HG03439 (cell line): ENCODE measurements around the gene CINP.
A peak's percentile ranks its signal among the peaks of the same experiment; 100 is the strongest.

Source experiments
- ATAC-seq: cut with Tn5 transposase; IDR thresholded peaks from one replicate; pipeline ENCODE4 v1.9.1; 2021; ENCODE audit warnings: mild to moderate bottlenecking, moderate library complexity; ENCODE audit not compliant: unreplicated experiment

CINP gene

DNA sequence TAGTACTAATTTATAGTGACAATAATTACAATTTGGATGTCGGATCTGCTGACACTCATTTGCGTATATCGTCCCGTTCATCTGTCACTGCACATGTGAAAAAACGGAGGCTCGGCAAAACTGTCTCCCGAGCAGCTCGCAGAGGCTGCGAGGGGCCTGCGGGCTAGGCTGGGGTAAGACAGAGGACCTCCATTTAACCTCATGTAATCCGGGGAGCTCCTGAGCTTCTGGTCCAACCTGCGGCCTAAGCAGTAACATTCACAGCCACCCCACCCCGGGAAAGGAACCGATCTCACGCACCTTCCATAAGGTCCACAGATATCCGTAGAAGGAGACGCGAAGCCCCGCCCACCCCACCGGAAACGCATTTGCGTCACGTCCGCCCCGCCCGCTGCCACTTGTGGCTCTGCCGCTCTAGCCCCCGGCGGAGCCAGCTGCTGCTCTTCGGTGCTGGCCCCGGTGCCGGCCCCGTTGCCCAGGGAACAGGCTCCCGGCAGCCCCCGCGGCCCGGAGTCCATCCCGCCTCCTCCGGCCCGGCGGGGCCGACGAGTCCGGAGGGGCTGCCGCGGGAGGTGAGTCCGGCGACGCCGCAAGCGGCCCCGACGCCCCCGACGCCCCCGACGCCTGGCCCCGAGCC is at the start of gene CINP, which contains the start of gene TECPR2:
Gene CINP, minus strand, starts transcription at position 346 of the 637 bp plus-strand sequence. Its CDS starts 39 bp downstream, at position 307.
Gene TECPR2, plus strand, starts transcription at position 397 of the 637 bp plus-strand sequence. CDS start 13,781 bp downstream, outside the sequence.
- ATAC-seq: peak; percentile 89

- no peak for ATAC-seq
These were observed 46.0 kb upstream of the CINP start for GRCh38 chr14:102408724-102409123.

DNA sequence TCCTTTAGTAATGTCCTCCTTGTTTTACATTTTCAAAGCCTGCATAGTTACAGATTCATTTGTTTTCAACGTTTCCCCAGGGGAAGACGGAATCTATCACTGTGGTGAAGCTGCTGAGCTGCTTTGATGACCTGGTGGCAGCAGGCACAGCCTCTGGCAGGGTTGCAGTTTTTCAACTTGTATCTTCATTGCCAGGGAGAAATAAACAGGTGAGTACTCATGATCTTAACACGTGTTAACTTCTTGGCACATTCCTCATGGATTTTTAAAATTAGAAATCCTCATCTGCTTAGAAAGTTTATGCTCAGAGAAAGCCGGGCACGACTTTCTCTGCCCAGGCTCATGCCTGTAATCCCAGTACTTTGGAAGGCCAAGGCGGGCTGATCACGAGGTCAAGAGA is 44.6 kb upstream of the CINP start:
- no peak for ATAC-seq

DNA sequence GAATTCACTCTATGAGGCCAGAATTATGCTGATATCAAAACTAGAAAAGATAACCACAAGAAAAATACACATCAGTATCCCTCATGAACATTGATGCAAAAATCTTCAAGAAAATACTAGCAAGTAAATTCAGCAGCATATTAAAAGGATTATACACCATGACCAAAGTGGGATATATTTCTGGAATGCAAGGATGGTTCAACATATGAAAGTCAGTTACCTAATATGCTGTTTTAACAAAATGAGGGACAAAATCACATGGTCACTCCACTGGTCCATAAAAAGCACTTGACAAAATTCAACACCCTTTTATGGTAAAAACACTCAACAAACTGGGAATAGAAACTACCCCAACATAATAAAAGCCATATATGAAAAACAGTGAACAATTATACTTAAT is 40.3 kb upstream of the CINP start:
- ATAC-seq: no peak

GRCh38 chr14:102396521-102396920 is 33.8 kb upstream of the CINP start:
- no peak for ATAC-seq

GRCh38 chr14:102394717-102395375 is 32.2 kb upstream of the CINP start:
- ATAC-seq: no peak

- ATAC-seq: no peak
These were observed 29.8 kb upstream of the CINP start for GRCh38 chr14:102392506-102392905.

- no peak for ATAC-seq
These were observed 27.6 kb upstream of the CINP start for GRCh38 chr14:102390064-102390855.

- ATAC-seq: no peak
These were observed 26.6 kb upstream of the CINP start for GRCh38 chr14:102389246-102389645.

- no peak for ATAC-seq
These were observed 24.4 kb upstream of the CINP start for GRCh38 chr14:102387086-102387485.

GRCh38 chr14:102378830-102379229 is 16.1 kb upstream of the CINP start:
- no peak for ATAC-seq

DNA sequence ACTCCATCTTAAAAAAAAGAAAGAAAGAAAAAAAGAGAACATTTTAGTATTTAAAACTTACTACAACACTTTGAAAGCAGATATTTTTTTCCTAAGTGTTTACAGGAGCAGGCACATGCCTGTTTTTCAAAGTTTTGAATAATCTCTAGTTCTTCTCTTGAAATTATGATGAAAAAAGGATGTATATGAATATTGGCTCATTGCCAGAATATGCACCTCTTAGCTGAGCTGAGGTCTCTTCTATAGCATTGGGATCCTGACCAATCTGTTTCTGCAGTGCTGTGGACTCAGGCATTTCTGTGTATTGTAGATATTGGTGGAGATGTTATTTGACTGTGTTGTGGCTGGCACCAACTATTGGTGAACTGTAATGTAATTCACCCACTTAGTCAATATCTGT is 15.0 kb upstream of the CINP start:
- no peak for ATAC-seq

- no peak for ATAC-seq
These were observed 12.4 kb upstream of the CINP start for GRCh38 chr14:102375119-102375518.

DNA sequence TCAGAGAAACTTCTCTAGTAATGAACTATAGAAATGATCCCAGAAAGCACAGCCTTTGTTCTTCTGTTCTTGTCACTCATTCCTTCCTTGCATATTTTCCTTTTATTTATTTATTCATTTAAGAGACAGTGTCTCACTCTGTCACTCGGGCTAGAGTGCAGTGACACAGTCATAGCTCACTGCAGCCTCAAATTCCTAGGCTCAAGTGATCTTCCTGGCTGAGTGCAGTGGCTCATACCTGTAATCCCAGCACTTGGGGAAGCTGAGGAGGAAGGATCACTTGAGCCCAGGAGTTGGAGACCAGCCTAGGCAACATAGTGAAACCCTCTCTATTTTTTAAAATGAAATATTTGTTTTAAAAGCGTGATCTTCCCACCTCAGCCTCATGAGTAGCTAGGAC is 11.6 kb upstream of the CINP start:
- no peak for ATAC-seq

GRCh38 chr14:102373110-102373509 is 10.4 kb upstream of the CINP start:
- ATAC-seq: no peak

DNA sequence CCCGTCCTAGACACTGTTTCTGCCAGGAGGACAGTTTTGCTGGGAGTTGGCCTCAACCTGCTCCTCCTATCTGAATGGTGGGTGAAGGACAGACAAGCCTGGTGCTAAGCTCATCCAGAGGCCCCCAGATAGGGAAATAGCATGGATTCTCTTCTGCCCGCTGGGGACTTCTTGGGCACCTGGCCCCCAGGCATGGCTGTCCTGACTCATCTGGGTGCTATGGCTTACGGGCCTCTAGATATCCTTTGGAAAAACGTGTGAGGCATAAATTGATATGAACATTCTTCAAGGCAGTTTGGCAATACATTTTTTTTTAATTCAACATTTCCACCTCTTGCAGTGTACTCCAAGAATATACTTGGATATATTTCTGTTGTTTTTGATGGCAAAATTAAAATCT is 8.7 kb upstream of the CINP start:
- ATAC-seq: no peak

DNA sequence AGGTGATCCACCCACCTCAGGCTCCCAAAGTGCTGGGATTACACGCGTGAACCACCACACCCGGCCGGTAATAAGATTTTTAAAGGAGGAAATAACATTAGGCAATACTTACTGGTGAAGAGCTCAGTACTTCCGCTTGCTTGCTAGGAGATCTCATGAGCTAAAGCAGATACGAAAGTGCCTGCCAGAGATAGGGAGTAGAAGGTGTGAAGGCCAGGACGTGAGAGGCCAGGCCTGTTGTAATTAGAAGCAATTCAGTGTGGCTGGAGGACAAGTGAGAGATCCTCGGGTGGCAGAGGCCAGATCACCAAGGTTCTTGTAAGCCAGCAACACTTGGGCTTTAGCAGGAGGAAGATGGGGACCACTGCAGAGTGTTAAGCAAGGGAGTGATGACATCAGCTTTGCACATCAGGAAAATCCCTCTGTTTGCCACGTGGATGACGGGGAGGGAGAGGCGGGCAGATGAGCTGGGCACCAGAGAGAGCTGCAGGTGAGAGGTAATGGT is 7.7 kb upstream of the CINP start:
- ATAC-seq: no peak

GRCh38 chr14:102363182-102363943 is 673 bp upstream of the CINP start:
- ATAC-seq: peak; percentile 21

DNA sequence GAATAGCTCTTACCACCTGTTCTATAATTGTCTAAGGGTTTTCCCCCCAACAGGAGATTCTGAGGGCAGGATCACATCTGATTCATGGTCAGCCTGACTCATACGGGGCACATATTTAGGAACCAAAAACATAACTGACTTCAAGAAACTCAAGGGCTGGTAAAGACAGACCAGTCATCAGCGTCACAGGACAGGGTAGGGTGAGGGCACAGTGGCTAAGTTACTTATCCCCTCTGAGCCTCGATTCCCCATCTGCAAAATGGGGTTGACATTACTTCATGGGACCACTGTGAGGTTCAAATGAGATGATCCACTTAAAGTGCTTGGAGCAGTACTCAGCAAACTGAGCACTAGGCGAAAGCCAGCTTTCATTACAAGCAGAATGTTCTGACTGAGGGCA is 606 bp downstream of the CINP start:
- ATAC-seq: peak; percentile 50

DNA sequence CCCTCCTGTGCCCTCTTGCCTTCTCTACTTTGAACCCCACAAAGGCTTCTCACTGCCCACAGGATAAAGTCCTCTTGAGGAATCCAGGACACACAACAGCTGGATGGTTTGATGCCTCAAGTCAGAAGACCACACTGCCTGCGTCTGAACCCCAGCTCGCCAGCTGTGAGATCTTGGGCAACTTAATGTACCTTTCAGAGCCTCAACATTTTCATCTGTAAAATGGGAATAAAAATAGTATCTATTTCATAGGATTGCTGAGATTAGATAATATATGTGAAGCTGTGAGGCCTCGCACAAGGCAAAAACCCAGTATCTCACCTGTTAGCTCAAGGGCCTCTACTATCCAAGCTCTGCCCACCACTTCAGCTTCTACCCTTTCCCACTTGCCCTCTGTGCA is 2.3 kb downstream of the CINP start:
- no peak for ATAC-seq

GRCh38 chr14:102359341-102359740 is 3.3 kb downstream of the CINP start:
- ATAC-seq: no peak
